Tongue (tissue), 2 donors: Measurements from ENCODE around the gene CPA1. TPM values are rescaled to one million over a fixed set of nuclear protein-coding genes. Genes with fewer than 3 reads are reported as not detected.

Experiments used
- DNase-seq: peaks from one replicate; pipeline ENCODE4 v3.0.0-alpha.2; 2015
- total RNA-seq: library from RNA; depleted of rRNA; stranded (reverse); fragments of >200 nt; gene quantifications from one replicate; pipeline ENCODE4 v1.2.3, GENCODE V29; 2014

The CPA1 gene
- total RNA-seq, 1 donor from 2014 or later: 2.9 TPM

DNA sequence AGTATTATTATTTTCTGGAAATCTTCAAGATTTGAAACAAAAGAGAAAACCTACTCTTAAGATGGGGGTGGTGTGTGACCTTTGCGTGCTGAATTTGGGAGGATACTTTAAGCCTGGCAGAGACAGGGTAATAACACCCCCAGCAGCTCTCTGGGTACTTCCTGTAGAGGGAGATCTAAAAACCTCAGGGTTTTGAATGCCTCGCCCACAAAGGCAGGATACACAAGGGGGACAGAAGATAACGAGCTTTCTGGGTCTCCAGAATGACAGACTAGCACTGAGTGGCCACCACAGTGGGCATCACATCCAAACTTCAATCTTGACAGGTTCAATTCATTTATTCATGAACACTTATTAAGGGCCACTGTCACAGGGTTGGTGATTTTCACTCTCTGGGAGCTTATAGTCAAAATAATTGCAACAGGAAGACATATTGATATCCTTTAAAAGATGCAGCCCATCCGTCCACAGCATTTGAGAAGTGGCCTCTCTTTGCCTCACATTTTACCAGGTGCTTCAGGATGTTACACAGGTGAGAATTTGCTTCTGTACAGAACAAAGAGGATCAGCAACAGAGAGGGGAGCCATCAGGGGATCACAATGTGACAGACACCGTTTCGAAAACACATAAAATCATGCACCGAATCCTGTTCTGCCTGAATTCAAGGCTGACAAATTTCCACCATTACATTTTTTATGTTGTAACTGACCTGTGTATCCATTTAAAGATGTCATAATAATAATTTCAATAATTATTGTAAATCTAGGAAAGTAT lies 14.3 kb downstream of the CPA1 start:
- DNase-seq: no peak

- DNase-seq: no peak
Observed at GRCh38 chr7:130395421-130395820, 15.1 kb downstream of the CPA1 start.

GRCh38 chr7:130396109-130396508 lies 15.8 kb downstream of the CPA1 start:
- DNase-seq: peak; percentile 67

- DNase-seq: peak; percentile 74
Observed at GRCh38 chr7:130397051-130397757, 16.9 kb downstream of the CPA1 start.

- DNase-seq: no peak
Observed at GRCh38 chr7:130397758-130398073, 17.4 kb downstream of the CPA1 start.

GRCh38 chr7:130398526-130399090 lies 18.3 kb downstream of the CPA1 start:
- peak; percentile 43 for DNase-seq

GRCh38 chr7:130400120-130400572 lies 19.9 kb downstream of the CPA1 start:
- DNase-seq: peak; percentile 68

GRCh38 chr7:130401101-130401500 lies 20.8 kb downstream of the CPA1 start:
- no peak for DNase-seq

DNA sequence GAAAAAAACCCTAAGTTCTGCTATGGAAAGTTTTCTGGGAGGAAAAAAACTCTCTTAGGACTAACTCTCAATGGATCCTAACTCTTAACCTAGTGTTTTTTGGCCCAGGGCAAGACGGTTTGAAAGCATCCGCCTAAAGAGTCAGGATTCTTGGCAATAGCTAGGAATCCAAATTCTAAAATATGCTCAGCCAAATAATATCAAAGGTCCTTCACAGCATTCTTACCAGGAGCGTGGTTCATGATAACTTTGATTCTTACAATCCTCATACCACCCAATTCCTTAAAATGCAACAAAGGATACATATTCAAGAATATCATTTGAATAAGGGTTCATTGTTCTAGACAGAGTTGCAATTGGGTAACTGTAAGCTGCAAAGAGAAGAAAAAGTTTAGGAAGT lies 21.3 kb downstream of the CPA1 start:
- DNase-seq: no peak

- no peak for DNase-seq
Observed at GRCh38 chr7:130405003-130405402, 24.7 kb downstream of the CPA1 start.

DNA sequence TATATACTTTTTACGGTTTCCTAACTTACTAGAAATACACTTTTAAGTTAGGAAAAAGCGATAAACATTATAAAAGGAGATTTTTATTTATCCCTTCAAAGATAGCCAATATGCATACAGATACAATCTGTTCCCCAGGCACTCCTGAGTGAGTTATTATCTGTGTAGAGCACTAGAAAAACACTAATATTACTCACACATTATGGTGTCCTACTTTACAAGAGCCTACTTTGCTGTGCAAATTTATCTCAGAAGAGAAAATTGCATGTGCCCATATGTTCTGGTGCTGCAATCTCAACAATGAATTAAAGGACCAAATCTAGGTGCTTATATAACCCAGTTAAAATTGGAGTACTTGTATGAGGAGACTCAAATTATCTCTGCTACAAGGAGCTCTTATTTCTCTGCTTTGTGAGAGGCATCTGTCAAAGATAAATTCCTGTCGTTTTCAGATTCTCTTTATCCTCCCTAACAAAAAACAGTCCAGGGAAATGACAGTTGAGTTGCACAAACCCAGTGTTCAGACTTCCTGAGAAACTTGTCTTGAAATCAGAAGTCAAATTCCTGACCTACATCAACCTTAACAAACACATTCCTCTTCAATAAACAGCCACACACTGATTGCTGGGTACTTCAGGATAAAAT lies 28.9 kb downstream of the CPA1 start:
- DNase-seq: no peak

- DNase-seq: no peak
Observed at GRCh38 chr7:130409712-130410072, 29.4 kb downstream of the CPA1 start.

DNA sequence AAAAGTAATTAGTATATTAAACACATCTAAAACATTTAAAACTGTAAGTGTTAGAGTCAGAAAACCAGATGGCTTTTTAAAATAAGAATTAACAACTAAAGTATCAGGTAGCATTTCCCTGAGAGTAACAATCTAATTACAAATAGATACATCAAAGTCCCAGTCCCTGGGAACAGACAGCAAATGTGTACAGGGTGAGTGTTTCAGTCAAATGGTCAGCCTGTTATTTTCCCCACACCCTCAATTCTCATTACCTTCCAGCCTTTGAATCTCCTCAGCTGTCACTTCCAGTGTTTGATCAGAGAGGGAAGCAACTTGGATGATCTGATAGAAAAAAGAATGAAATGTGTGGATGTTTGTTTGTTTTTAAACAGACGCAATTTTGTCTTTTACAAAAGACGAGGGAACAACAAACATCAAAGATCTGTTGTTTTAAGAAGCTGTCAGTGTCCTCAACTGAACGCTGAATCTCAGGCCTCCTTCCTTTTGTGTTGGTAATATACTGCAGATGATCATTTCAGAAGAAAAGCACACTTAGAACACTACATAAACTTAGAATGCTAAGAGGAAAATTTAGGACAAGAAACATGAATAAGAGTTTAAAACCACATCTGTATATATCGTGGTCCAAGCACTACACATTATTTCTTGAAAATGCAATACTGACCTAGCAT lies 30.7 kb downstream of the CPA1 start:
- no peak for DNase-seq

DNA sequence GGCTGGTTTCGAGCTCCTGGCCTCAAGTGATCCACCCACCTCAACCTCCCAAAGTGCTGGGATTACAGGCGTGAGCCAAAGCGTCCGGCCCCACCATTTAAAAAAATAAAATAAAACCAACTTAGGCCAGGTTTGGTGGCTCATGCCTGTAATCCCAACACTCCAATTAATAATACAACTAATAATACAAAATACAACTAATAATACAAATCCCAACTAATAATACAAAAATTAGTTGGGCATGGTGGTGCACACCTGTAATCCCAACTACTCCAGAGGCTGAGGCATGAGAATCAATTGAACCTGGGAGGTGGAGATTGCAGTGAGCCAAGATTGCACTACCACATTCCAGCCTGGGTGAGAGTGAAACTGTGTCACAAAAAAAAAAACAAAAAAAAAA lies 32.9 kb downstream of the CPA1 start:
- DNase-seq: no peak

DNA sequence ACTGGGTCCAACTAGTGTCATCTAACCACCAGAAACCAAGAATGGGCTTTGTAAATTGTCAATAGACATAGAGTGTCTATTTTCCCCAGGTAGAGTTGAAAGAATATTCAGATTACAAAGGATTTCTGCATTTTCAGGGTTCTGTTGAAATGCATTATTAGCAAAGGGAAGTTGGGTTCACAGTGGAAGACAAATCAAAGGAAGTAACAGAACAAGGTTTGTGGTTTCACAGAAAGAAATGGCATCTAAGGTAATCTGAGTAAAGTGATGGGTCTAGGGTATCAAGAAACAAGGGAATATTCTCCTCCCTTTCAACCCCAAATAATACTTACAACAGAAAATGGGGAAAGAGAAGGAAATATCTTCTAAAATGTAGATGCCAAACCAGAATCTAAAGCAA lies 34.7 kb downstream of the CPA1 start:
- no peak for DNase-seq

DNA sequence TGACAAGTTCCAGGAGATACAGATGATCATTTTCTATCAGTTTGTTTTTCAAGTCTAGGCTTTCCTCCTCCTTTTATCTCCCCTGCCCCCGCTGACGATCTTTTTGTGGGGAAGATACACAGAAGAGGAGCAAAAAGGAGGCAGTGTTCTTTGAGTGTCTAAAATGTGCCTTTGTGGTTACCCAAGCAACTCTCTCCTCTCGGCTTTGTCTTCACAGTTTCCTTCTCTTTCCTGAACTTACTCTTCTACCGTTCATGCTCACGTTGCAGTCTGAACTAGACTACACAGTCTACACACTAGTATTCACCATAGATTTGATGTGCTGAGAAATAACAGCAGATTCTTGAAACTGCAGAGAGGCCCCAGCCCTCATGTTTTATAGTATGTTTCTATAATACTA lies 36.9 kb downstream of the CPA1 start:
- DNase-seq: no peak

DNA sequence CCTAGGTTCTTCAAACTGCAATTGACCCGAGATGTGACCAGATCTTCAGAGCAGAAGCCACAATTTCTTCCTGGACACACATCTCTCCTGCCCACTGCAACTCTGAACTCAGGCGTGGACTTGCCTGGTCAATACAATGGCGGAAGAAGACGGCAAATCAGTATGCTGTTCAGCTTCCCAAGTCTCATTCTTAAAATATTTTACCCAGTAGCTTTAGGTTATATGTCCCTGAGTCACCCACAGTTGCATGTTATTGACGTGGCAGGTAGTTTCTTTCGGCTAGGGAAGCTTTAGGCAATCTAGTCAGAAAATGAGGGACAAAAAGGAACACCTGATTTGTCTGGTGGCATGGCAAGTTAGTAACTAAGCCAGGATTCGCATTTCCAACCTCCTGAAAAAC lies 38.0 kb downstream of the CPA1 start:
- DNase-seq: no peak

DNA sequence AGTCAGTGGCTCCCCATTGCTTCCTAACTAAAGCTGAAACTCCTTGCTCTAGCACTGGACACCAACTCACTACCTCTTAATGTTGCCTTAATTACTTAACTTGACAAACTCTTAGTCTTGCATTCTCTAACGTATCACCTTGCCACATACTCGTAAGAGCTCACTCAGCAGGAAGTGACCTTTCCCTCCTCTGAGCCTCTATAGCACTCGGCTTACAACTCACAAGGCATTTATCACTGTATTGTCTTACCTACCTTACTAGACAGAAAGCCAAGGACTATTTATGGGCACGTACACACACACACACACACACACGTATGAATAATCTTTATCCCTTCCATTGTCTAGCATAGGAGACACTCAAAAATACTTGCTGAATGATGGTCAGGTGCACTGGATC lies 39.4 kb downstream of the CPA1 start:
- DNase-seq: no peak

GRCh38 chr7:130420943-130421578 lies 40.8 kb downstream of the CPA1 start:
- DNase-seq: peak; percentile 54

- no peak for DNase-seq
Observed at GRCh38 chr7:130421684-130422083, 41.4 kb downstream of the CPA1 start.

DNA sequence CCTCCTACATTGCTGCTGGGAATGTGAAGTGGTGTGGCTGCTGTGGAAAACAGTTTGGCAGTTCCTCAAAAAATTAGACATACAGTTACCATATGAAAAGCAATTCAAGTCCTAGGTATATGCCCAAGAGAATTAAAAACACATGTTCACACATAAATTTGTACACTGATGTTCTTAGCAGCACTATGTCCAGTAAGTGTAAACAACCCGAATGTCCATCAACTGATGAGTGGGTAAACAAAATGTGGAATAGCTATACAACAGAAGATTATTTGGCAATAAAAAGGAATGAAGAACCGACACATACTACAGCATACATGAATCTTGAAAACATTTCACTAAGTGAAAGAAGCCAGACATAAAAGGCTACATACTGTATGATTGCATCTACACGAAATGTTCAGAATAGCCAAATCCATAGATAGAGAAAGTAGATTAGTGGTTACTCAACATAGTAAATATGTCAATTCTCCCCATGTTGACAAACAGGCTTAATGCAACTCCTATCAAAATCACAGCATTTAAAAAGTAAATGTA lies 43.3 kb downstream of the CPA1 start:
- peak; percentile 68 for DNase-seq

DNA sequence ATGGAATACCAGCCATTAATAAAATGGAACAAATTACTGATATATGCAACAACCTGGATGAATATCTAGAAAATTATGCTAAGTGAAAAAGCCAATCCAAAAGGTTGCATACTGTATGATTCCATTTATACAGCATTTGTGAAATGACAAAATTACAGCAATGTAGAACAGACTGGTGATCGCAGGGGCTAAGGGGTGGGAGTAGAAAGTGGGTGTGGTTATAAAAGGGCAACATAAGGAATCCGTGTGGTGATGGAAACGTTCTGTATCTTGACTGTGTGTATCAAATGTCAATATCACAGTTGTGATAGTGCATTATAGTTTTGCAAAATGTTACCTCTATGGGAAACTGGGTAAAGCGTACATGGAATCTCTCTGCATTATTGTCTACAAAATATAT lies 45.5 kb downstream of the CPA1 start:
- DNase-seq: no peak
